ENCODE measurements around the gene MC2R. TPM values are rescaled to one million over a fixed set of nuclear protein-coding genes. Genes with fewer than 3 reads are reported as not detected.

Gene MC2R
- total RNA-seq, 1 experiment from 2014 or later: not detected

- Mint-ChIP-seq H3K4me1 (peaks cover 15 to 16% of the 10 kb centered on the region in 2 experiments), H3K27ac (no peak overlapping the region), H3K9me3 (peaks cover 14 to 25% of the 10 kb centered on the region in 2 experiments), H3K27me3 (ENCODE audit: low read depth) (peaks cover 1% of the 10 kb centered on the region; the same call in 1 of the 2 replicates), H3K36me3 (ENCODE audit: insufficient read depth in 1 of 3, low read depth in 3 of 3) (peaks cover 1 to 6% (median 6%) of the 10 kb centered on the region in 3 experiments; a peak in 3 of 7 replicates), H3K4me3 (no peak overlapping the region)
- Histone ChIP-seq H2BK12ac (ENCODE audit: insufficient read length, low read depth, low read length) (no peak overlapping the region), H3K79me2 (ENCODE audit: insufficient read depth, low read length) (no peaks in the 10 kb centered on the region), H3K9me3 (ENCODE audit: control insufficient read depth, low read depth, low read length) (no peaks in the 10 kb centered on the region), H2AK5ac (ENCODE audit: insufficient read length, low read length) (no peak overlapping the region), H3K14ac (ENCODE audit: insufficient read depth, low read length) (no peak overlapping the region), H3K27ac (ENCODE audit: insufficient read length, low read depth, low read length) (no peak overlapping the region), H3K9ac (ENCODE audit: extremely low read depth, insufficient read length, low read length) (no peak overlapping the region), H4K8ac (replicated peaks; ENCODE audit: insufficient read length, low read depth, low read length) (no peak overlapping the region), H3K27me3 (ENCODE audit: insufficient read depth, low read length) (no peaks in the 10 kb centered on the region), H2AFZ (ENCODE audit: low read length) (no peak overlapping the region), H3T11ph (ENCODE audit: low read length) (no peak overlapping the region), H3K23me2 (ENCODE audit: insufficient read length, low read depth, low read length, poor library complexity, severe bottlenecking) (no peaks in the 10 kb centered on the region), H4K5ac (ENCODE audit: insufficient read length, low read depth, low read length) (no peak overlapping the region), H3K4me1 (ENCODE audit: insufficient read depth, low read length) (no peaks in the 10 kb centered on the region; the same call in 1 of the 2 replicates), H4K91ac (ENCODE audit: insufficient read length, low read depth, low read length) (no peak overlapping the region), H3K23ac (ENCODE audit: insufficient read length, low read depth, low read length) (no peak overlapping the region), H2BK15ac (ENCODE audit: low read depth, low read length) (no peak overlapping the region), H4K20me1 (ENCODE audit: control insufficient read depth, insufficient read depth, insufficient read length) (no peaks in the 10 kb centered on the region), H3K4ac (ENCODE audit: low read depth, low read length) (no peak overlapping the region), H3K79me1 (ENCODE audit: insufficient read depth, low read depth, low read length, poor library complexity, severe bottlenecking) (no peaks in the 10 kb centered on the region), H3K4me2 (ENCODE audit: insufficient read depth, insufficient read length, low read length) (no peak overlapping the region), H2BK20ac (ENCODE audit: low read depth, low read length, poor library complexity, severe bottlenecking) (no peak overlapping the region), H2BK5ac (ENCODE audit: insufficient read length, low read length) (no peak overlapping the region), H3K56ac (ENCODE audit: insufficient read length, low read depth, low read length) (no peak overlapping the region), H3K18ac (ENCODE audit: insufficient read length, low read depth, low read length) (no peak overlapping the region), H2BK120ac (ENCODE audit: low read depth, low read length, poor library complexity, severe bottlenecking) (no peak overlapping the region)
- DNase-seq: no peak
- TF ChIP-seq CTCF (conservative IDR thresholded peaks at IDR 0.05): no peak
- WGBS (ENCODE audit: extremely low coverage, insufficient read length, low lambda C conversion rate): no CpG with 5 or more reads among the region's 2 CpGs
Measured at GRCh38 chr18:13930964-13931363, 15.6 kb upstream of the MC2R start.
